CD4-positive, alpha-beta T cell (primary cell): Measurements from ENCODE around the gene CCDC9. TPM values are rescaled to one million over a fixed set of nuclear protein-coding genes. Genes with fewer than 3 reads are reported as not detected.

Experiments
- ATAC-seq: fragments of 200-7000 bp; cut with Tn5 transposase; one replicate; pipeline ENCODE4 v1.10.0; 2022; ENCODE audit warnings: mild to moderate bottlenecking; ENCODE audit not compliant: poor library complexity
- CTCF ChIA-PET: fragments of 350-600 bp; sonication (Branson Sonifier 250); formaldehyde crosslinking; loops from one replicate; lab custom pipeline; 2021; ENCODE audit warnings: antibody characterized with exemption, inconsistent platforms; lab: Charles Lee
- POLR2A ChIA-PET: fragments of 350-600 bp; sonication (Branson Sonifier 250); formaldehyde crosslinking; loops from one replicate; lab custom pipeline; 2021; ENCODE audit warnings: antibody characterized with exemption, inconsistent platforms; lab: Charles Lee
- DNase-seq, 14 experiments: peaks; one replicate each; pipeline ENCODE4 v3.0.0-alpha.2; 2013 to 2020; ENCODE audit warnings: mixed read lengths in 2 of 14
- H3K27ac ChIP-seq, 2 donors: one replicate each; pipeline versions ENCODE4 v1.5.1 to v1.7.0; 2013; ENCODE audit warnings: low read length in 2 of 2, low read depth in 1 of 2, mild to moderate bottlenecking in 1 of 2
- H3K27me3 ChIP-seq, 2 experiments: 1 replicate in 1 of 2; 2 replicates in 1 of 2; pipeline versions ENCODE4 v1.6.1 to v1.7.0; 2013; ENCODE audit warnings: low read length in 2 of 2, control low read depth in 1 of 2, mild to moderate bottlenecking in 1 of 2, moderate library complexity in 1 of 2; ENCODE audit not compliant: insufficient read depth in 2 of 2, control insufficient read depth in 1 of 2
- H3K36me3 ChIP-seq: one replicate; pipeline ENCODE4 v1.6.1; 2013; ENCODE audit warnings: low read length, control low read depth; ENCODE audit not compliant: insufficient read depth
- H3K4me1 ChIP-seq: one replicate; pipeline ENCODE4 v1.6.1; 2013; ENCODE audit warnings: low read length, control low read depth; ENCODE audit not compliant: insufficient read depth
- H3K4me3 ChIP-seq: one replicate; pipeline ENCODE4 v1.5.1; 2013; ENCODE audit warnings: mild to moderate bottlenecking, low read length, moderate library complexity
- H3K9me3 ChIP-seq, 2 experiments: 1 replicate in 1 of 2; 2 replicates in 1 of 2; pipeline versions ENCODE4 v1.6.1 to v1.7.0; 2013; ENCODE audit warnings: low read length in 2 of 2, mild to moderate bottlenecking in 2 of 2, control low read depth in 1 of 2, moderate library complexity in 1 of 2; ENCODE audit not compliant: control insufficient read depth in 1 of 2, insufficient read depth in 1 of 2
- H3K27ac Mint-ChIP-seq: one replicate; pipeline ENCODE4 v1.8.0; 2020; ENCODE audit warnings: mixed read lengths
- H3K27me3 Mint-ChIP-seq: one replicate; pipeline ENCODE4 v1.8.0; 2021; ENCODE audit warnings: mixed read lengths
- H3K36me3 Mint-ChIP-seq: one replicate; pipeline ENCODE4 v1.8.0; 2021; ENCODE audit warnings: low read depth, mixed read lengths
- H3K4me1 Mint-ChIP-seq: one replicate; pipeline ENCODE4 v1.8.0; 2021; ENCODE audit warnings: low read depth, mixed read lengths
- H3K4me3 Mint-ChIP-seq: one replicate; pipeline ENCODE4 v1.8.0; 2020; ENCODE audit warnings: mild to moderate bottlenecking, mixed read lengths
- H3K9me3 Mint-ChIP-seq: one replicate; pipeline ENCODE4 v1.8.0; 2020; ENCODE audit warnings: mixed read lengths
- CTCF ChIP-seq: fragments of 200-600 bp; IDR thresholded peaks from one replicate; pipeline ENCODE4 v1.8.0; 2022; ENCODE audit warnings: antibody characterized with exemption, mild to moderate bottlenecking
- intact Hi-C, 2 experiments: fragments of 100-400 bp; cut with DNase I in 1 of 2; cut with micrococcal nuclease in 1 of 2; formaldehyde crosslinking; loops; one replicate each; pipeline versions ENCODE4 v1.15.1 to v1.9.0; 2023 to 2025; cut with DNase I, micrococcal nuclease
- microRNA-seq: library from miRNA; unstranded; fragments of <30 nt; microRNA quantifications from one replicate; pipeline ENCODE4 v1.2.0, GENCODE V29; 2021; ENCODE audit warnings: borderline microRNAs expressed, borderline replicate concordance
- total RNA-seq, 174 experiments: library from RNA in 2 of 174; stranded (reverse) in 2 of 174; gene quantifications; one replicate each; pipeline ENCODE4 v1.2.3 and lab custom pipeline; 2021 to 2026

CCDC9 gene
- total RNA-seq, 2 experiments from 2014 or later = 68.5 to 74.3 TPM

- no peak overlapping the region for H3K27ac Mint-ChIP-seq
- no peaks in the 10 kb centered on the region for H3K9me3 ChIP-seq
- no peak overlapping the region for H3K4me3 Mint-ChIP-seq
- no peaks in the 10 kb centered on the region for H3K36me3 ChIP-seq
- intact Hi-C loops = no loop called here
- H3K9me3 Mint-ChIP-seq = no peaks in the 10 kb centered on the region
- no peaks in the 10 kb centered on the region for H3K4me1 Mint-ChIP-seq
- no peak for ATAC-seq
- DNase-seq = no peak
- H3K27ac ChIP-seq = no peak overlapping the region
- POLR2A ChIA-PET = interaction anchor here (0.6 kb wide), 1 partner anchor 708 kb away, joined by 3 read pairs; no protein-coding TSS in a partner anchor
- H3K4me3 ChIP-seq = no peak overlapping the region
- H3K4me1 ChIP-seq = no peaks in the 10 kb centered on the region
- no peaks in the 10 kb centered on the region for H3K36me3 Mint-ChIP-seq
- peaks cover 35% of the 10 kb centered on the region for H3K27me3 Mint-ChIP-seq
- peaks cover 8 to 20% of the 10 kb centered on the region in 2 experiments for H3K27me3 ChIP-seq
- no peak for TF ChIP-seq CTCF
- CTCF ChIA-PET = no interaction called here
These were observed 63.9 kb downstream of the CCDC9 start for GRCh38 chr19:47319923-47320871.

Small RNAs within 50 kb of the gene (microRNA-seq; reads per million reads assigned to microRNA genes)
- gene MIR3190 (not detected), gene MIR3191 (not detected)

Other genes starting within 250 kb of the CCDC9 start
- gene NPAS1, start 236.7 kb upstream of the CCDC9 start, total RNA-seq = 1 to 10 TPM; 1.1 to 2.1 TPM
- 10 to 100 TPM; 18.0 to 18.1 TPM for gene TMEM160, start 207.9 kb upstream of the CCDC9 start, total RNA-seq
- 10 to 100 TPM; 39.4 to 43.7 TPM for gene ZC3H4, start 142.7 kb upstream of the CCDC9 start, total RNA-seq
- gene SAE1, start 125.7 kb upstream of the CCDC9 start, total RNA-seq = 10 to 100 TPM; 29.6 to 30.9 TPM
- gene BBC3, start 25.3 kb upstream of the CCDC9 start, total RNA-seq = 10 to 100 TPM; 39.8 to 42.1 TPM
- 10 to 100 TPM; 16.9 to 19.3 TPM for gene INAFM1, start 18.4 kb downstream of the CCDC9 start, total RNA-seq
- 1 to 10 TPM; 4.4 to 5.8 TPM for gene C5AR1, start 53.3 kb downstream of the CCDC9 start, total RNA-seq
- under 1 TPM; 0.06 to 0.19 TPM for gene C5AR2, start 75.7 kb downstream of the CCDC9 start, total RNA-seq
- gene DHX34, start 92.8 kb downstream of the CCDC9 start, total RNA-seq = 1 to 10 TPM; 6.8 to 8.2 TPM
- under 1 TPM in 1 of 2 experiments, not detected in 1; 0.47 TPM for gene MEIS3, start 163.0 kb downstream of the CCDC9 start, total RNA-seq
- gene SLC8A2, start 215.4 kb downstream of the CCDC9 start, total RNA-seq = not detected
- 1 to 10 TPM; 3.6 to 4.5 TPM for gene KPTN, start 227.7 kb downstream of the CCDC9 start, total RNA-seq